ENCODE data around the gene NRAS.
A peak's percentile ranks its signal among the peaks of the same experiment; 100 is the strongest.

The NRAS gene

GRCh38 chr1:114716304-114717170, at the start of gene NRAS:
NRAS (minus strand) TSS chr1:114716771; CDS start chr1:114716160, 611 bp downstream.
- peak; percentile 97 for DNase-seq

- DNase-seq, result no peak
Observed at GRCh38 chr1:114764689-114765088, 48.1 kb upstream of the NRAS start.

- DNase-seq, result no peak
Observed at GRCh38 chr1:114758256-114758832, 41.8 kb upstream of the NRAS start.

GRCh38 chr1:114757455-114758255, 41.1 kb upstream of the NRAS start, which contains the start of gene CSDE1:
CSDE1 (minus strand) TSS chr1:114757984; CDS start chr1:114739890, 18,094 bp downstream.
- peak; percentile 97 for DNase-seq

- peak; percentile 42 for DNase-seq
Observed at GRCh38 chr1:114756949-114757454, 40.4 kb upstream of the NRAS start.

- DNase-seq, result no peak
Observed at GRCh38 chr1:114756009-114756892, 39.7 kb upstream of the NRAS start.

- no peak for DNase-seq
Observed at GRCh38 chr1:114755006-114755931, 38.7 kb upstream of the NRAS start.

GRCh38 chr1:114753702-114754101, 37.1 kb upstream of the NRAS start:
- DNase-seq, result peak; percentile 50

- no peak for DNase-seq
Observed at GRCh38 chr1:114753143-114753542, 36.6 kb upstream of the NRAS start.

- DNase-seq, result no peak
Observed at GRCh38 chr1:114750780-114751179, 34.2 kb upstream of the NRAS start.

GRCh38 chr1:114749835-114750234, 33.3 kb upstream of the NRAS start:
- no peak for DNase-seq

- DNase-seq, result no peak
Observed at GRCh38 chr1:114746450-114747121, 30.0 kb upstream of the NRAS start.

- no peak for DNase-seq
Observed at GRCh38 chr1:114745291-114745690, 28.7 kb upstream of the NRAS start.

- no peak for DNase-seq
Observed at GRCh38 chr1:114741963-114742746, 25.6 kb upstream of the NRAS start.

GRCh38 chr1:114740331-114740730, 23.8 kb upstream of the NRAS start:
- DNase-seq, result no peak

- no peak for DNase-seq
Observed at GRCh38 chr1:114737314-114737849, 20.8 kb upstream of the NRAS start.

- DNase-seq, result no peak
Observed at GRCh38 chr1:114735479-114735878, 18.9 kb upstream of the NRAS start.

GRCh38 chr1:114729782-114730181, 13.2 kb upstream of the NRAS start:
- no peak for DNase-seq

- no peak for DNase-seq
Observed at GRCh38 chr1:114728553-114728952, 12.0 kb upstream of the NRAS start.

Measured in stimulated activated CD8-positive, alpha-beta memory T cell treated with anti-CD3 and anti-CD28 coated beads, Interleukin-4, amount 100 ng/mL, for 48 hours (primary cell).